GM19455 (cell line): Measurements from ENCODE around the gene ATG7.

ENCODE experiments used
- ATAC-seq: cut with Tn5 transposase; IDR thresholded peaks from one replicate; pipeline ENCODE4 v1.9.1; 2021; ENCODE audit not compliant: unreplicated experiment

ATG7 gene

GRCh38 chr3:11548721-11549131 lies 276.5 kb downstream of the ATG7 start:
- ATAC-seq, result no peak

GRCh38 chr3:11549580-11550140 lies 277.5 kb downstream of the ATG7 start:
- ATAC-seq, result no peak

GRCh38 chr3:11551036-11551435 lies 278.8 kb downstream of the ATG7 start:
- no peak for ATAC-seq

GRCh38 chr3:11552289-11553264 lies 280.4 kb downstream of the ATG7 start:
- no peak for ATAC-seq

- no peak for ATAC-seq
Measured at GRCh38 chr3:11553436-11554235, 281.4 kb downstream of the ATG7 start.

- ATAC-seq, result no peak
Measured at GRCh38 chr3:11554236-11554610, 282.0 kb downstream of the ATG7 start.

GRCh38 chr3:11554666-11555065 lies 282.5 kb downstream of the ATG7 start:
- ATAC-seq, result no peak

- no peak for ATAC-seq
Measured at GRCh38 chr3:11555211-11555782, 283.1 kb downstream of the ATG7 start.

- ATAC-seq, result no peak
Measured at GRCh38 chr3:11555881-11556633, 283.9 kb downstream of the ATG7 start.

- ATAC-seq, result no peak
Measured at GRCh38 chr3:11556851-11557644, 284.9 kb downstream of the ATG7 start.

GRCh38 chr3:11558002-11558401 lies 285.8 kb downstream of the ATG7 start:
- no peak for ATAC-seq

GRCh38 chr3:11558411-11558903 lies 286.3 kb downstream of the ATG7 start:
- ATAC-seq, result no peak

- ATAC-seq, result no peak
Measured at GRCh38 chr3:11558918-11559815, 287.0 kb downstream of the ATG7 start.

GRCh38 chr3:11559816-11560633 lies 287.8 kb downstream of the ATG7 start:
- ATAC-seq, result no peak

GRCh38 chr3:11560746-11561145 lies 288.5 kb downstream of the ATG7 start:
- ATAC-seq, result no peak

- no peak for ATAC-seq
Measured at GRCh38 chr3:11562277-11562881, 290.2 kb downstream of the ATG7 start.

GRCh38 chr3:11563159-11563864 lies 291.1 kb downstream of the ATG7 start:
- no peak for ATAC-seq
